HUES64 (cell line): ENCODE results near the gene KRT81.
A peak's percentile ranks its signal among the peaks of the same experiment; 100 is the strongest.

Source experiments
- H3K27ac ChIP-seq: 2 replicates; pipeline ENCODE4 v1.7.0; 2013; ENCODE audit warnings: low read depth, low read length, inconsistent platforms
- H3K27me3 ChIP-seq: 2 replicates; pipeline ENCODE4 v1.6.1; 2013; ENCODE audit warnings: mild to moderate bottlenecking, low read length; ENCODE audit not compliant: insufficient read depth
- H3K36me3 ChIP-seq: 2 replicates; pipeline ENCODE4 v1.6.1; 2013; ENCODE audit warnings: mild to moderate bottlenecking, low read length; ENCODE audit not compliant: insufficient read depth
- H3K4me1 ChIP-seq: 2 replicates; pipeline ENCODE4 v1.6.1; 2013; ENCODE audit warnings: mild to moderate bottlenecking, low read length, moderate library complexity; ENCODE audit not compliant: insufficient read depth
- H3K4me3 ChIP-seq: 2 replicates; pipeline ENCODE4 v1.5.1; 2013; ENCODE audit warnings: mild to moderate bottlenecking, low read length, moderate library complexity
- H3K9ac ChIP-seq: 2 replicates; pipeline ENCODE4 v1.6.1; 2013; ENCODE audit warnings: mild to moderate bottlenecking, low read depth, low read length
- H3K9me3 ChIP-seq: 2 replicates; pipeline ENCODE4 v1.6.1; 2013; ENCODE audit warnings: low read depth, low read length; ENCODE audit not compliant: insufficient read depth
- WGBS: fragments of 150-250, 120-280 bp; methylation state at CpG from one replicate; pipeline ENCODE4 v1.1.7; 2013; ENCODE audit warnings: missing lambda C conversion rate; 5-methylcytosine and 5-hydroxymethylcytosine counted together

KRT81 gene

DNA sequence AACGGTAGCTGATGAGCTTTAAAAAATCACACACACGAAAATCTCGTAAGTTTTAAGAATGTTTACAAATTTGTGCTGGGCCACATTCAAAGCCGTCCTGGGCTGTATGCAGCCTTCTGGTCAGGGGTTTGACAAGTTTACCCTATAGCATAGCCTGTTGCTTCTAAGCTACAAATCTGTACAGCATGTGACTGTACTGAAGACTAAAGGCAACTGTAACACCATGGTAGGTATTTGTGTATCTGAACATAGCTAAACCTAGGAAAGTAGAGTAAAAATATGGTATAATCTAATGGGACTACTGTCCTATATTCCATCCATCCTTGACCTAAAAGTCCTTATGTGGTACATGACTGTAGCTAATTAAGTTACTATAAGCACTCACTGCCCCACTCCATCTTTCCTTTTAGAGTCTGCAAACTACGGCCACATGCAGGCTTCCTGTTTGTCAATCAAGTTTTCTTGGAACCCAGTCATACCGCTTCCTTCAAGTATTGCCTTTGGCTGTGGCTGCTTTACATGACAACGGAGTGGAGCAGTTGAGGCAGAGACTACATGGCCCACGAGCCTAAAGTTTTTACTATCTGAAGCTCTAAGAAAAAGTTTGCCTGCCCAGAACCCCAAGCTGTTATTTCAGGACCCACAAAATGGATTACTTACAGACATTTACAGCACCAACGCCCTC is 39.8 kb downstream of the KRT81 start:
- Histone ChIP-seq H3K36me3 (no peaks in the 10 kb centered on the region), H3K9ac (no peak overlapping the region), H3K4me1 (peaks cover 18% of the 10 kb centered on the region), H3K9me3 (no peaks in the 10 kb centered on the region), H3K27ac (no peak overlapping the region), H3K27me3 (peaks cover 56% of the 10 kb centered on the region), H3K4me3 (no peak overlapping the region)
- 81% methylated on average over 8 of the region's 9 CpGs for WGBS

DNA sequence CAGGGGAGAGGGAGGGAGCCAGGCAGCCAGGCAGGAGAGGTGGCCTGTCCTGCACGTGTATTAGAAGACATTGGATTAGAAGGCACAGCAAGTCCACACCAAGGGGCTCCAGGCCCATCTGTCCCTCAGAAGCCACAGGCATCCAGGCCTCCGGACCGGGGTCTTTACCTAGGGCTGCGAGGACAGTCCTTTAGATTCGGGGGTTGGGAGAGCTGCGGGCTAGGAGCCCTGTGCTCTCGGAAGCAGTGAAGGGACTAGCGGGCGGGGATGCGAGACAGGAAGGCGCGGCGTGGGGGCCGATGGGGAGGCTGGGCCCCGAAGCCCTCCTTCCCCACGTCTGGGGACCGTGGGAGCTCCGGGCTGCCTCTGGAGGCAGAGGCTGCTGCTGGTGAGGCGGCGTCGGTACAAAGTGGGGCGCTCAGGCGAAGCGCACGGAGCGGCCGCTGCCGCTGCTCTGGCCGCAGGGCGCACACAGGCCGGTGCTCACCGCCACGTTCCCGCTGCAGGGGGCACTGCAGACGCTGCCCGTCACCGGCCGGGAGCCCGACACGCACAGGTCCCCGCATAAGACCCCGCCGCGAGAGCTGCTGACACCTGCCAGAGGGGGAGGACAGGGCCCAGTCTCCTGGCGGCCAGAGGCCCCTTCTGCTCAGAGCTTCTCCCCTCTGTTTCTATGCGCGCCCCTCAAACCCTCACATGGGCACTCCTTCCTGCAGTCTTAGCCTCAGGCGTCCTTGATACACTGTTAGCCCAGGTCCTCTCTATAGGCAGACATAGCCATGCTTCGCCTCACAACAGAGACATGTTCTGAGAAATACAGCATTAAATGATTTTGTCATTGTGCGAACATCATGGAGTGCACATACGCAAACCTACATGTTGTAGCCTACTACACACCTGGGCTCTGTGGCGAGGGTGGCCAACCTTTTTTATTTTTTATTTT is 41.0 kb downstream of the KRT81 start:
- Histone ChIP-seq H3K4me1 (peaks cover 18% of the 10 kb centered on the region), H3K27ac (no peak overlapping the region), H3K9ac (no peak overlapping the region), H3K9me3 (no peaks in the 10 kb centered on the region), H3K4me3 (peak overlapping the region; percentile 41), H3K27me3 (peaks cover 44% of the 10 kb centered on the region), H3K36me3 (no peaks in the 10 kb centered on the region)
- WGBS = 21% methylated on average over 52 of the region's 52 CpGs

DNA sequence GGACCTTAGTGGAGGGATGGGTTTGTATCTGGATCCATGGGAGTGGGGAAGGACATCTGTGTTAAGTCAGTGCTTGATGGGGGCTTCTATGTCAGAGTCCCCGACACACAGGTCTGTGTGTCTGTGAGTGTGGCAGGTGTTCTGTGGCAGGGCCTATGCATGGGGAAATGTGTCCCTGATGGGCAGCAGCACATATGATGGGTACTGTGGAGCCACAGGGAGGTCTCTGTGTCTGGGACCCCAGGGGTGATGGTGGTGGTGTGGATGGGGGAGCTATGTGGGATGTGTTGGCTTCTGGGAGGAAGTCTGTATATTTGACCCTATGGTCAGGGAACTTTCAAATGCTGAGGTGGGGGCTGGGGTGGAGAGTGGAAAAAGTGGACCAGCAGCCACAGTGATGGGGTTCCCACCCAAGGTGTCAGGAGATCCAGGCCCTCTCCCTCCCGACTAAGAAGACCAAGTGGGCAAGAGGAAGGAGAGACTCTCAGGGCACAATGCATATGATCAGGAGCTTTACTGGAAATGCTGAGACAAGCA is 41.8 kb downstream of the KRT81 start:
- H3K9me3 ChIP-seq = no peaks in the 10 kb centered on the region
- peak overlapping the region; percentile 41; the same call in 1 of the 2 replicates for H3K4me3 ChIP-seq
- H3K9ac ChIP-seq = no peak overlapping the region
- WGBS = 88% methylated on average over 2 of the region's 2 CpGs
- peaks cover 39% of the 10 kb centered on the region for H3K27me3 ChIP-seq
- no peak overlapping the region for H3K27ac ChIP-seq
- peaks cover 18% of the 10 kb centered on the region for H3K4me1 ChIP-seq
- H3K36me3 ChIP-seq = no peaks in the 10 kb centered on the region

DNA sequence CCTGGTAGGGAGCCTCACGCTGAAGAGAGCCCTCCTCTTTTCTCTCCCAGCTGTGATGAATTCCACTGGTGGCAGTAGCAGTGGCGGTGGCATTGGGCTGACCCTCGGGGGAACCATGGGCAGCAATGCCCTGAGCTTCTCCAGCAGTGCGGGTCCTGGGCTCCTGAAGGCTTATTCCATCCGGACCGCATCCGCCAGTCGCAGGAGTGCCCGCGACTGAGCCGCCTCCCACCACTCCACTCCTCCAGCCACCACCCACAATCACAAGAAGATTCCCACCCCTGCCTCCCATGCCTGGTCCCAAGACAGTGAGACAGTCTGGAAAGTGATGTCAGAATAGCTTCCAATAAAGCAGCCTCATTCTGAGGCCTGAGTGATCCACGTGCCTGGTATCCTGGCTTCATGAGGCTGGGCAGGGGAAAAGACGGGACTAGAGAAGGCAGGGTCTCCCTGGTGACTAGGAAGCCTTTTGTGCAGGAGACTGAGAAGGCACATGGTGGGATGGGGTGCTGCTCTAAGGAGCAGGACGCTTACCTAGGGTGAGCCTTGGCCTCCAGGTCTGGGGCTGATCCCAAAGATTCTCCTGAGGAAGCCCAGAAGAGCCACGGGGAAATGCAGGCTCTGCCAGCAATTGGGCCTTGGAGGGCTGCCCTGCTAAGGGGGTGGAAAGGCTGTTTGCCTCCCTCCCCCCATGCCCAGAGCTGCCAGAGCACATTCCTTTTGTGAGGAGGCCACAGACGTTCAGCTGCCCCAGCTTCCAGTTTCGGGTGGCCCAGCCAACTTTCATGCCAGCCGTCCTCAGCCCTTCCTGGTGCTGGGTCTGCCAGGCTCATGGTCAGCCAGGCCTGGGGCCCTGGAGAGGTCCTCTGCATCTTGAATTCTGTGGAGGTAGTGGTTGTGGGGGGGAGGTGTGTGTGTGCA is 42.5 kb downstream of the KRT81 start:
- Histone ChIP-seq H3K4me1 (peaks cover 22% of the 10 kb centered on the region), H3K4me3 (no peak overlapping the region), H3K27ac (no peak overlapping the region), H3K36me3 (no peaks in the 10 kb centered on the region), H3K9me3 (no peaks in the 10 kb centered on the region), H3K27me3 (peaks cover 39% of the 10 kb centered on the region), H3K9ac (no peak overlapping the region)
- WGBS = 88% methylated on average over 18 of the region's 18 CpGs

DNA sequence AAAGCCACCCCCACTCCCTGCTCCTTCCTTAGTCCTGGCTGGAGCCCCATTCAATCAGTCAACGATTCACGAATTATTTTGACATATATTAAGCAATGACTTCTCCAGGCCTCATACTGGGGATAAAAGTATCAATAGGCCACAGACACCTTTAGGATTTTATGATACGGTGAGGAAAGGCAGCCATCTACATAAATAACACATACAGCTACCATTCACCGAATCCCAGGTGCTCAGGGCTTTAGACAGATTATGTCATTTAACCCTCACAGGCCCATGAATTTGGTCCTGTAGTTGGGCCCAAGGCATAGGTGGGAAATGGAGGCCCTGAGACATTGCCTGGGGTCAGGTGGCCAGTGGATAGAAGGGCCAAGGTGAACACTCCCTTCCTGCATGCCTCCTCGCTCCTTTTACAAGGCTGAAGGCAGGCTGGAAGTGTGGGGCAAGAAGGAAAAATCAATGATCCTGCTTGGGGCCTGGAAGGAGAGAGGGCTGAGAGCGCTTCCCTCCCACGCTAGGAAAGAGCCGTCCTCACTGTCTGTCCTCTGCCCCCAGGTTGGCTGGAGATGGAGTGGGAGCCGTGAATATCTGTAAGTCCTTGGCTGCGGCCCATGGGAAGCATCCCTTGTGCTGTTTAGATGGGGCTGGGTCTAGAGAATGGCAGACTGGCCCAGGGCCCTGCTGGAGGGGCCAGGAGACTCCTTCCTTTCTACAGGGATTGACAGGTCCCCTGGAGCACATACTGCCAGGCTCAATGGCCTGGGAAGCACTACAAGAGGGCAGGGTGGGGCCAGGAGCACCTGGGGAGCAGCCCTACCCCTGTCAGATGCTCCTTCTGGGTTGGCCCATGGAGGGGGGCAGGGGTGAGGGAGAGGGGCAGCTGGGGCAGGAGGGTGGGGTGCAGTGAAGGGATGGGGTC is 43.5 kb downstream of the KRT81 start:
- H3K9me3 ChIP-seq = no peaks in the 10 kb centered on the region
- H3K4me1 ChIP-seq = peaks cover 26% of the 10 kb centered on the region
- 0 out of 2 replicates have a peak overlapping the region, but pooled peaks have one; percentile 5 for H3K9ac ChIP-seq
- no peak overlapping the region for H3K27ac ChIP-seq
- H3K4me3 ChIP-seq = no peak overlapping the region
- no peaks in the 10 kb centered on the region for H3K36me3 ChIP-seq
- peaks cover 39% of the 10 kb centered on the region for H3K27me3 ChIP-seq
- 71% methylated on average over 10 of the region's 10 CpGs for WGBS

DNA sequence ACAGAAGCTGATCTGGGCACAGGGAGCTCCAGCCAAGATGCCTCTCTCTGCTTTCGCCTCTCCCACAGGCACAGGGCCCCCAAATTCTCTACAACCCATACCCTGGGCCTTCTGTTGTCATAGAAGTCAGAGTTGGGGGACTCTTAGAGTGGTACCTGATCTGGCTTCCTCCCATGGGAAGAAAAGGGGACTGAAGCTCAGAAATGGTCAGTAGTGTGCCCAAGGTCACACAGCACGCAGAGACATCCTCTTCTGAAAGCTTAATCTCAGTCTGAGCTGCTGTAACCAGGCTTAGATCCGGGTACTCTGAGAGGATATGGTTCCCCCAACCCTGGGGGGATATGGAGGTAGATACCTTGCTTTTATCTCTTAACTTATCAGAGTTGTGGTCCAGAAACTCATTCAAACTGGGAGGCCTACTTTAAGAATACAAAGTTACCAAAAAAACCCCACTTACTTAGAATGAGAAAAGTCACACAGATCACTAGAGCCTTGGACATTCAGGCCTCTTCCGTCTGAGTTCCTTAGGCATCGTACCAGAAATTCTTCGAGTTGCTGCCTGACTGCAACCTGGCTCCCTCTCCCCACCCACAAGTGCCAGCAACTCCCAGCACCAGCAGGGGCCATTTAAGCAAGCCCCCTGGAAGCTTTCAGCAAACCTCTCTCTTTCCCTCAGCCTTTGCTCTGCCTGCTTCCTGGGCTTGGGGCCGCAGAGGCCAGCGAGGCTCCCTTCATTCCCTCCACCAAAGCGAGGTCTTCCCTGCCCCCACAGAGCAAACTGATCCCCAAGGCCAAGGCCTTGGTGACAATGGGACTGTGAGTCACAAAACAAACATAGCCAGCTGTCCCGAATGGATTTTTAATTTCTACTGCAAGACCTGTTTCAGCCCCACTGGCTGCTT is 44.4 kb downstream of the KRT81 start:
- Histone ChIP-seq H3K4me3 (no peak overlapping the region), H3K27ac (no peak overlapping the region), H3K36me3 (no peaks in the 10 kb centered on the region), H3K27me3 (peaks cover 38% of the 10 kb centered on the region), H3K9me3 (no peaks in the 10 kb centered on the region), H3K4me1 (peaks cover 26% of the 10 kb centered on the region), H3K9ac (peak overlapping the region; percentile 5; the same call in 1 of the 2 replicates)
- 44% methylated on average over 10 of the region's 10 CpGs for WGBS

DNA sequence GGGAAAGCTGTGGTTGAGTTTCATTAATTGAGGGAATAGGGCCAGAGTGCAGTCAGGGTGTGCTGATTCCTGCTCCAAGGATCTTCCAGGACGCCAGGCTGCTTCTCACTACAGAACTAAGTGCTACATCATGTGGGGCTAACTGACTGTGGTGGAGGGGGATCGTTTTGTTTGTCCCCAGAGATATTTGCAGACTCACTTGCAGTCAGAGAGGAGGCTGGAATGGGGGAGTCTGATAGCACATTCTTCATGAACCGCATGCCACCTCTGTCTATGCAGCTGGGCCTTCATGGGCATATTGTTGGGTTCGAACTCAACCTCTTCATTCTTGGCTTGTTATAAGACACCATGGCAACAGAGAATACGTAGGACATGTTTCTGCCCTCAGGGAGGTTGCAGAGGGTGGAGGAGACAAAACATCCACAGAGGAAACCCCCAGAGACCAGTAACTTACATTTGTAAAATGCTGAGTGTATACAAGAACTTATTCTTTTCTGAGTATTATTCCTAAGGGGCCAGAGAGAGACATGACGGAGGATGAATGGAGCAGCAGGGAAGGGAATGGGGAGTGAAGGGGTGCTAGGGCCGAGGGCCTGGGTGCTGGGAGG is 45.3 kb downstream of the KRT81 start:
- Histone ChIP-seq H3K36me3 (no peaks in the 10 kb centered on the region), H3K9me3 (no peaks in the 10 kb centered on the region), H3K27me3 (peaks cover 29% of the 10 kb centered on the region), H3K27ac (no peak overlapping the region), H3K4me3 (no peak overlapping the region), H3K4me1 (peaks cover 30% of the 10 kb centered on the region), H3K9ac (no peak overlapping the region)
- 76% methylated on average over 7 of the region's 7 CpGs for WGBS

DNA sequence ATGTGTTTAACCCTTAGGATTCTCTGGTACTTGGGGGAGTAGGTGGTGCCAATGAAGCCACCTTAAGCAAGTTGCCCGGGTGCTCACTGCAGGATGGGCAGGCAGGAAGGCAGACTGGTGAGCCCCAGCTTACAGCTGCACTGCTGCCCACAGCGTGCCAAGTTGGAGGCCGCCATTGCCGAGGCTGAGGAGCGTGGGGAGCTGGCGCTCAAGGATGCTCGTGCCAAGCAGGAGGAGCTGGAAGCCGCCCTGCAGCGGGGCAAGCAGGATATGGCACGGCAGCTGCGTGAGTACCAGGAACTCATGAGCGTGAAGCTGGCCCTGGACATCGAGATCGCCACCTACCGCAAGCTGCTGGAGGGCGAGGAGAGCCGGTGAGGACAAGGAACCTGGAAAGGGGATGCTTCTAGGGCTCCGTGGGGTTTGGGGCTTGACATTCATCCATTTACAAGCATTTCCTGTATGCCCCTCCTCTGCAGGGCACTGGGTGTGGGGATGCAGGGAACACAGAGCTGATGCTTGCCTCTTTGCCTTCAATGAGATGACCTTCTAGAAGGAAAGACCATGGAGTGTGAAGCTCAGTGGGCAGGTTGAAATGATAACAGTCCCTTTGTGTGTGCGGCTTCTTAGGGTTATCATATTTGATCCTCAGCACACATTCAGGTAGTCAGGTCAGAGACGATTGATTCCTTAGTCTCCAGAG is 45.9 kb downstream of the KRT81 start:
- Histone ChIP-seq H3K4me3 (no peak overlapping the region), H3K9me3 (no peaks in the 10 kb centered on the region), H3K36me3 (no peaks in the 10 kb centered on the region), H3K27ac (no peak overlapping the region), H3K9ac (no peak overlapping the region), H3K4me1 (peaks cover 33% of the 10 kb centered on the region), H3K27me3 (peaks cover 24% of the 10 kb centered on the region)
- WGBS = 91% methylated on average over 20 of the region's 20 CpGs

DNA sequence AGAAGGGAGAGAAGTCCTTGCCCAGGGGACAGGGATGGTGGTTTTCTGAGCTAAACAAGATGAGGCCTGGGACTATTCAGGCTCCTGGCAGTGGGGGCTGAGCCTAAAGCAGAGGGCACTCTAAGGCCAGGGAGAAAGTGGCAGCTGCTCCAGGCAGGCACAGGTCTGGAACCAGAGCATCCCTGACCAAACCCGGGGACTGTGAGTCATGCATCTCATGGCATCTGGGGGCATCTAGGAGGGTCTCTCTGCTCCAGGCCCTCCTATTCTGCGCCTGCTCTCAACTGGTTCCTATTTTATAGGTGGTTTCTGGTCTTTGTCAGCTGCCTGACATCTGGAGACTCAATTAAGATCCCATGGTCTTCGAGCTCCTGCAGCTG is 46.7 kb downstream of the KRT81 start:
- Histone ChIP-seq H3K9ac (no peak overlapping the region), H3K9me3 (no peaks in the 10 kb centered on the region), H3K27ac (no peak overlapping the region), H3K4me1 (peaks cover 29% of the 10 kb centered on the region), H3K4me3 (no peak overlapping the region), H3K27me3 (peaks cover 16% of the 10 kb centered on the region), H3K36me3 (no peaks in the 10 kb centered on the region)
- 90% methylated on average over 2 of the region's 3 CpGs for WGBS
